Mesenteric fat pad (tissue), 1 donor: ENCODE data around the gene BMPER. TPM values are rescaled to one million over a fixed set of nuclear protein-coding genes. Genes with fewer than 3 reads are reported as not detected.

Experiments
- DNase-seq: peaks from one replicate; pipeline ENCODE4 v3.0.0-alpha.2; 2020; ENCODE audit warnings: low spot score
- total RNA-seq: library from RNA; stranded (reverse); fragmentation: NEBNext Ultra II Directional; extraction: Animal tissue kit (Norgen Biotek cat#: 25700); gene quantifications from one replicate; pipeline ENCODE4 v1.2.1, GENCODE V29; 2021
- donor health status: DM: yes; HTN: yes; CAD: no.

BMPER gene
- total RNA-seq, 1 donor from 2014 or later: 4.6 TPM

GRCh38 chr7:34059136-34059828, 153.9 kb downstream of the BMPER start:
- no peak for DNase-seq

DNA sequence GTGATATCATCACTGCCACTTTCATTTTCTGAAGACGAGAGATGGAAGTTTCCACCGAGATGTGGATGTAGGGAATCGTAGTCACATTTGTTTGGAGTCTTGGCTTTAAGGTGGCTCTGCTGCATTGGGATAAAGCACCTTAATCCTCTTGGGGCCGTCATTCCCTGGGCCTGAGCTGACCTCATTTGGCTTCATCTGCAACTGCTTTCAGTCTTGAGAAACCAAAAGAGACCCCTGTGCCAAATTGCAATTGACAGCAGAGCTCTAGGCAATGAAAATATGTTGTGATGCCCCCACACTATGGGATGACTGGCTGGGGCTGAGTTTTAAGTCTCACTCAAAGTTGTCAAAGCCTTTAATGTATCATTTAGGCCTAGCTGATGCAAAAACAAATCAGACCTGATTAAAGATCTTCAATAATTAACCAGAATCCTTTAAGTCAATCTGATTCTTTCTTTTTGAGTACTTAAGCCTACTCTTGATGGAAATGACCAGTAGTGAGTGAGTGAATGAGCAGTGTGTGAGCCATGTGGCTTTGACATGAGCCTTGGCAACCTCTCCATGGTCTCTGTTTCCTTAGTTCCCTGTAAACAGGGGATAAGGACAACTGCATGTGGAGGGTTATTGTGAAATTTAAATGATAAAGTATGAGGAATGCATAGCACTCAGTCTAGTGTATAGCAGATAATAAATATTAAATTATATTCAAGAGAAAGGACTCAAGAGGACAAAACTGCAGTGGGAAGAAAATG, 155.0 kb downstream of the BMPER start:
- DNase-seq: no peak

DNA sequence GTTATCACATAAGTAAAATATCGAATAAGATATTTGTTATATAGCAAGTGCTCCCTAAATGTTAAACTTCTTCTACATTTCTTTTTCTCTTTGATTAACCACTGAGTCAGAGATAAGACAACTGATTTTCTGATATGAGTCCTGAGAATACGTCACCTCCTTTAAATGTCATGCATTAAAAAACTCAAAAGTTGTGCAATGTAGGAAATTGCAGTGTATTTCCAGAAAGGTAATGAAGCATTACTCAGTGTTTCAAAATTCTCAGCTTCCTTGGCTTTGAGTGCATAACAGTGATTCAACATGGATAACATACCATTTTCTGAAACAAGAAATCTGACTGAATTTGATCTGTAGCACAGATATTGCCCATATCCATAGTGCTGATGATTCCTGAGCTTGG, 155.8 kb downstream of the BMPER start:
- no peak for DNase-seq

GRCh38 chr7:34062341-34062740, 157.0 kb downstream of the BMPER start:
- no peak for DNase-seq

DNA sequence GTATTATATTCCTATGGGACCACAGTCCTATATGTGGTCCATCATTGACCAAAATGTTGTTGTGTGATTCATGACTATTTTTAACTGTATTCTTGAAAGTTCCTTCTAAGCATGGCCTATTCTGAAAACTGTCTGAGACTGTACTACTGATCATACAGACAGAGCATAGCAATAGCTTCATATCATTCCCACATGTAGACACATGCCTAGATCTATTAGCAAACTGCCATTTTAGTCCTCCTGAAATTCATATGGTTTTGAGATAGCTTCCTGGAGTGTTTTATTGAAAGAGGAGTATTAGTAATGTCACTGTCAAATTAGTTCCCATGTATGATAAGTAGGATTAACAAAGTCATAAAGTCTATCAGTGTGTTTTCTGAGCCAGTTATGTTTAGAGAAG, 157.5 kb downstream of the BMPER start:
- no peak for DNase-seq

DNA sequence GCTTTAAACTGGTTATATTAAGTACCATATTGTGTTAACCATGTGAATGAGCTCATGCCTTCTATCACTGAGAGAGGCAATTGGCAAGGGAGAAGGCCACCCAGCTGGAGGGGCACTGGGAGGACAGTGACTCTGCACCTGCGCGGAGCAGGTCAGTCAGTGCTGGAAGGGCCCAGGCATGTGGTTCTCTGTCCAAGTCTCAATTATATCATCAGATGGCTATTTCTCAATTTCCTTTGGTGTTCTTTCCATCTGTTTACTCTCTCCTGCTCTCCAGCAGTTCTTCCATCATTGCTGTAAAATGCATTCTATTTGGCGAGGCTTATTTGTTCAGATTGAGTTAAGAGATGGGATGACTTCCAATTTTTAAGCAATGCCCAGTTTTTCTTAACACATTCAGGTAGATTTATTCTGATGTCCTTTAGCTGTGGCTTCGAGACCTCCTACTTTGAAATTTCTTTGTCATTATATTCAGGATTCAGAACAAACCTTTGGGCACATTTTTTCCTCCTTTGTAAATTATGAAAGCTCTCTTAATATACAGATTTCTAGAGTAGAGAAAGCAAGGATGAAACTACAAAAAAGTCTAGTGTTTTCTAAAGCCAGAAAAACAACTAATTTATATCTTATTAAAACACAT, 159.3 kb downstream of the BMPER start:
- no peak for DNase-seq

DNA sequence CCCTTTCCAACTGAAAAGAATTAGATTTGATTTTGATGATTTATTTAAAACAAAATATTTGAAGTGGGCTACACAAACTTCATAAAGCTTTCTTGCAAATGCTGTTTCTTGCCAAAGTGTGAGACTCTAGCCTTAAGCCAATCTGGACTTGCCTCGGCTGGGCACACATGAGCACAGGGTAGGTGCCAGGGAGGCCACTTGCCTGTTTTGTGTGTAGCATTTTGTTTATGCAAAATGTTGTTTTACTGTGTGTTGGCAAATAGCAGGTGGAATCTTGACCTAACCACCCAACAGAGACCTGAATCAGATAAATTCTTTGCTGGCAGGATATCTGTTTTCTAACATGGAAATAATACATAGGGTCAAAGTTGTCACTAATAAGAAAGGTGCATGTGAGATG, 161.1 kb downstream of the BMPER start:
- no peak for DNase-seq

GRCh38 chr7:34067005-34067778, 161.9 kb downstream of the BMPER start:
- no peak for DNase-seq

DNA sequence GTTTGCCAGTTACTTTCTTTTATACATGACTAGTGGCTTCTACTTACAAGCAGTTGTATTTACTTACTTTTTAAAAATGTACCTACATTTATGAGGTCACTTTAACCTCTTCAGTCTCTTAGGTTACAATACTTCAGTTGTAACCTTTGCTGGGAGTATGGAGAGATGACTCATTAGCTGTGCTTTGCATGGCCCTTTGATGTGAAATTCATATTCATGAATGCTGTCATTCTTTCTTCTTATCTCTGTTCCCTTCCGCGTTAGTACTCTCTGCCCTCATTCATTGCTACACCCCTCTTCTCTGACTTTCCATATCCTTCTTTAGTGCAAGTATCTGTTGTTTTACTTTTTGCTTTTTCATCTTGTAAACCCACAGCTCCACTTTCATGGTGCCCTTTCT, 164.3 kb downstream of the BMPER start:
- DNase-seq: no peak

DNA sequence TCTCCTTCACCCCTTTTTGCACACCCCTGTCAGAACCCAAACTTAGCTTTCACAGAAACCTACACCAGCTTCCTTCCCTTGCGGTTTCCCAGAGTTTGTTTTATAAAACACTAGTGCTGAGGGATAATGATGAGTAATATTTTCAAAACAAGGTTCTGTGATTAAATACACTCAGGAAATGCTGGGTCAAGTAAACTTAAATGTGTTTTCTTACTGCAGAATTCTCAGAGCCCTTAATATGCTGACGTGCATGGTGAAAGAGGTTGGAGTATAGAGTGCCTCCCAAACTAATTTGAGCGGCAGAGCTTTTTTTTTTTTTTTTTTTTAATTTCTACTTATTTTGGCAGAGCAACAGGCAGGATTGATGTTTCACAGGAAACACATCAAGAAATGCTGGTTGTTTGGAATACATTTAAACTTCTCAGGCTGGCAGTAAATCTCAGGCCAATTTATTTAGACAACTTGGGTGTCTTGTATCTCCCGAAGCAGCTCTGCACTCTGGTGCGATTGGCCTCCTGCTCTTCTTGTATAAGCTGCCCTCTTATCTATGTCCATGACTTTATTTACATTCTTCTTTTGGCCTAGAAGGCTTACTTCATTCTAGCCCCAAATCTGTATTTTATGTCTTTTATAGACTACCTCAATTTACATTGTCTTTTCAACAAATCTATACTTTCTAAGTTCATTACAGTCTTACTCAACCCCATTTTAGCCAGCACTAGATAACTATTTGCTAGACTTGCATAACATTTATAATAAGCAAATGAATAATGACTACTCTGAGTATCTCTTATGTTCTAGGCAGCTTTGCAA, 165.4 kb downstream of the BMPER start:
- DNase-seq: no peak

DNA sequence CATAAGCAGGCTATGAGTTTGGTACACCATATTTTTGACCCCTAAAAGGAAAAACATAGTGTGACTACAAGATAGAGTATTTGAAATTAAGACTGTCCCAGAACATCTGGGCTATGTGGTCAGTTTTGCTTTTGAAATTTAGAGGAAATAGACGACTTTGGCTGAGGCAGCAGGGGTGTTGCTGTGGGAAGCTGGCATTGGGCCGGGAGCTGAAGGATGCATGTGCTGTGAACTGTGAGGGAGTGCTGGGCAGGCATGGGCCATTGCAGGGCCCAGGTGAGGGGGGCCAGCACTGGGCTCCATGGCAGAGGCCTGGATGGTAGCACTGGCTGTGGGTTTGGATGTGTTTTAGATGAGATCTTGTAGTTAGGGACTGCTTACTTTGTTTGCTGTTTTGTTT, 168.3 kb downstream of the BMPER start:
- DNase-seq: no peak

DNA sequence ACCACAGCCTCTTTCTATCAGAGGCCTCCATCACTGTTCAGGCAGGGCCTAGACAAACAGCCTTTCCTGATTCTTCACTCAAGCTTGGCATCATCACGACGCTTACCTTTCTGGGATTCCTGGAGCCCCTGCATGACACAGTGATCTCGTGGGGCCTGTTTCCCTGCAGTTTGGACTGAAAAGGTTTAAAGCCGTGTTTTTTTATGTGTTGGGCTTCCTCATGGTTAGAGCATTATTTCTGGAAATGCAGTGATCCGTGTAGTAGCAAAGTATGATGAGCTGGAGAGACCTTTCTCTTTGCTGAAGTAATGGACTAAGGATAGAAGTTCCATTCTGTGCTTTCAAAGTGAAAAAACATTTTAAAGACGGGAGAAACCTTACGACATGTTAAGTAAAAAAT, 169.1 kb downstream of the BMPER start:
- DNase-seq: no peak

GRCh38 chr7:34075523-34076370, 170.4 kb downstream of the BMPER start:
- no peak for DNase-seq

DNA sequence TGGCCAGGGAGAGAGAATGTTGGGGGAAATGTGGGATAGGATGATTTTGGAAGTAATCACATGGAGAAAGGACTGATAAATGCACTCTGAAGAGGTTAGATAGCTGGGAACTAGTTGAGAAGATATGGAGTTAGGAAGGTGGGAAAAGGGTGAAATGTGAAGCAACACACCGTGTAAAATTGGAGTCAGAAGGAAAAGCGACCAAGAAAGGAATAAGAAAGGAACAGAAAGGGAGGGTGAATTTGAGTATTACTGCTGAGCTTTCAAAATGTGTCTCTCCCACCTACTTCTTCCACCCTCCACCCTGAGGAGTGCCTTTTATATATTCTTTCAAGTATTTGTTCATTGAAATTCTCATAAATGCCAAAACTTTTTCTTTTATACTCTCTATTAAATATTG, 171.8 kb downstream of the BMPER start:
- DNase-seq: no peak

DNA sequence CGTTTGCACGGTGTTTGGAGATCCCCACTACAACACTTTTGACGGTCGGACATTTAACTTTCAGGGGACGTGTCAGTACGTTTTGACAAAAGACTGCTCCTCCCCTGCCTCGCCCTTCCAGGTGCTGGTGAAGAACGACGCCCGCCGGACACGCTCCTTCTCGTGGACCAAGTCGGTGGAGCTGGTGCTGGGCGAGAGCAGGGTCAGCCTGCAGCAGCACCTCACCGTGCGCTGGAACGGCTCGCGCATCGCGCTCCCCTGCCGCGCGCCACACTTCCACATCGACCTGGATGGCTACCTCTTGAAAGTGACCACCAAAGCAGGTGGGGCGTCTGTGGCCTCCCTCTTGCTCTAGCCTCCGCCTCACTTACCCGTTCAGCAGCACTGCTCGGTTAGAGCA, 173.5 kb downstream of the BMPER start:
- DNase-seq: no peak

DNA sequence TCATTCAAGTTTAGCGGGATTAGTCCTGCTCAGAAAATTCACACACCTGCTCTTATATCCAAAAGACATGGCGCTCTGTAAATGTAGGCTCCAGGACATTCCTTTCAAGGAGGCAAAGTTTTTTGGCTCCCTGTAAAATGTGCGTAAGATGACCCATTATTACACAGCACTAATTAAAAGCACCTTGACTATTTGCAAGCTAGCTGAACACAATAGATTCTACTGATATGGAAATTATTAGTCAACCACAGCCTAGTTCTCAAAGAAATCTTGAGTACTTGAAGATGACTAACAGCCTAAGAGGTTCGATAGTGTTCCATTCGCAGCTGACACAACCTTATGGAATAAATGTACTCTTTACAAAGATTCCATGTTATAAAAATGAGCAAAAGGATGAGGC, 175.2 kb downstream of the BMPER start:
- DNase-seq: no peak

DNA sequence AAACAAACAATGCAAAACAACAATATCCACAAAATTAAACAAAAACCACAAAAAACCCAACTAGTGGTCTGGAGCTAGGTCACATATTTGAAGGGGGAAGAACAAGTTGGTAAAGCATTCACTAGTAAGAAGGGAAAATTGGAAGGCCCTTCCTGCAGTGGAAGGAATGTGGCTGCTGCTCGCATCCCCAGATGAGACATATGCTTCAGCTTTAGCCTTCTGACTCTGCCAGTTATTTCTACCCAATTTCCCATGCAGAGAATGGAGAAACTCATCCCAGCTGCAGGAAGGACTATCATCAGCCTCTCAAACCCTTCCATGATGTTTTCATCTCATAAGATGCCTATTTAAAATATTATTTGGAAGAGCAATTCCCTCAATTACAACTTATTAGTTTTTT, 176.6 kb downstream of the BMPER start:
- no peak for DNase-seq

DNA sequence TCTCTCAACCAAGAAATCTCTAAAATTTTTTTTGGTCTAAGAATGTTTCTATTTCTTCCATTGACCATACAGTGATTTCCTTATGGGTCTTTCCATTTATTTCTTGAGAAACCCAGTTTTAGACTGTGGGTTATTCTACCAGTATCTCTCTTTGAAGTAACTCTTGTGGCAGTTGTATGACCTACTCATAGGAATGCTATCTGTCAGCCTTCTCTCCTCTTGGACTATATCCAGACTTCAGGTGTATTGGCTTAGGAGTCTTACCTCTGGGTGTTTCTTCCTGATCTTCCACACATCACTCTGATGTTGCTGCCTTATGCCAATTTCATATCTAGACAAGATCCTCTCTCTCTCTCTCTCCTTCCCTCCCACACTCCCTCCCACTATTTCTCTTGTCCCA, 178.1 kb downstream of the BMPER start:
- DNase-seq: no peak

DNA sequence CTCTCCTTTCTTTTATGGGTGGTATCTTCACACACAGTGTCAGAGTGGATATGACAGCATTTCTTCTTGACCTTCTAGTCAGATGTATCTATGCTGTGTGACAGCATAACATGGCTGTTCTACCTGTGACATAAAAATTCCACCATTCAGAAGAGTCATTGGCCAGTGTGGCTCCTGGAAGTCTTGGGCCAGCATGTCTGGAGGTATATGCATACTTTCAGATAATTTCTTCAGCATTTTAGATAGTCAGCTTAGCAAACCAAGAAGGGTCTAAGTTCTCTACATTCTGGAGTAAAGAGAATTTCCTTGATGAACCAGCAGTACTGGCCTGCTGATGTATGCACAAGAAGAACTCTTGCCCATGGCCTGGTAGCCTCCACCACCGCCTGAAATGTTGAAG, 179.3 kb downstream of the BMPER start:
- DNase-seq: no peak

DNA sequence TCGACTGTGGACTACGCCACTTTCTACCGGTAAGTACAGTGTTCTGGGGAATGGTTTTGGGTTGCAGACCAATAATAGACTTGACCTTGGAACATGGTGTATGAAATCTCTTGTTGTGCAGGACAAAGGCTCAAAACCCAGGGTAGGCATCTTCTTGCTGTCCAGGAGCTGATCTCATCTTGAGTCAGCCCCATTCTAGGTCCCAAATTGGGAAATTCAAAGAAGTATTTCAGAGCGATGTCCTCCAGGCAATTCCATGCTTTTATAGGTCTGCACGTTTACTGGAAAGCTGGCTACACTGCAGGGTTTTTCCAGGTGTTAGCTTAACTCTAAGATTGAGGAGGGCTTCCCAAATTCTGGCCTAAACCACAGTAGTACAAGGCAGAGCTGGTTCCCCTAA, 180.7 kb downstream of the BMPER start:
- DNase-seq: no peak
